Measurements from ENCODE around the gene DLK1. TPM values are rescaled to one million over a fixed set of nuclear protein-coding genes. Genes with fewer than 3 reads are reported as not detected.

Gene DLK1
- total RNA-seq (1 to 10 TPM in 3 of 5 donors, not detected in 2; 1.7 to 2.2 (median 2.2) TPM), total RNA-seq (0 to 0.12 (median 0) reads per million in 29 experiments)
- 0.85 TPM for total RNA-seq (2013)

GRCh38 chr14:100726550-100727085 is at the start of gene DLK1:
TSS of gene DLK1 (plus strand) at chr14:100726892. CDS start at chr14:100727069, 177 bp downstream.
- no peaks in the 10 kb centered on the region for H3K9me3 ChIP-seq
- H3K27ac Mint-ChIP-seq: no peak within 1 kb of the TSS
- WGBS (ENCODE audit: insufficient coverage): 5% methylated on average over 72 of the region's 77 CpGs

GRCh38 chr14:100677152-100677551 is 49.5 kb upstream of the DLK1 start:
- Histone ChIP-seq H3K27me3 (replicated peaks in 1 of 2; ENCODE audit: control insufficient read depth in 2 of 2, extremely low read depth in 1 of 2, insufficient read depth in 2 of 2, low read length in 1 of 2) (peaks cover 0 to 63% of the 10 kb centered on the region in 2 experiments), H3K9me3 (no peaks in the 10 kb centered on the region), H3K4me3 (ENCODE audit: control insufficient read depth in 1 of 2, extremely low read depth in 1 of 2, low read length in 1 of 2) (no peak overlapping the region), H3K27ac (ENCODE audit: low read length) (no peak overlapping the region), H3K4me1 (ENCODE audit: control insufficient read depth in 1 of 2, extremely low read depth in 1 of 2, insufficient read depth in 2 of 2, low read length in 2 of 2) (peaks cover 0 to 7% of the 10 kb centered on the region in 2 experiments), H3K36me3 (ENCODE audit: control insufficient read depth in 2 of 2, extremely low read depth in 1 of 2, insufficient read depth in 1 of 2, low read length in 1 of 2) (no peaks in the 10 kb centered on the region)
- no peaks in the 10 kb centered on the region for H3K9me3 Mint-ChIP-seq
- no peaks in the 10 kb centered on the region for H3K36me3 Mint-ChIP-seq
- H3K27ac Mint-ChIP-seq: no peak overlapping the region
- no peak for ATAC-seq (replicated peaks in 1 of 4)
- no peak for DNase-seq
- ChIA-PET CTCF (no interaction called here), POLR2A (no interaction called here)
- peaks cover 20 to 32% of the 10 kb centered on the region in 2 donors for H3K27me3 Mint-ChIP-seq
- peaks cover 0 to 8% (median 0%) of the 10 kb centered on the region in 3 donors for H3K4me1 Mint-ChIP-seq
- 88% methylated on average over 4 of the region's 10 CpGs for WGBS (ENCODE audit: insufficient coverage)
- no peak overlapping the region for H3K4me3 Mint-ChIP-seq

More at GRCh38 chr14:100726550-100727085, at the start of gene DLK1:
- H3K4me1 ChIP-seq (ENCODE audit: control insufficient read depth in 1 of 2, extremely low read depth in 1 of 2, insufficient read depth in 2 of 2, low read length in 2 of 2): no peaks in the 10 kb centered on the region
- H3K27me3 Mint-ChIP-seq: peaks cover 27 to 51% of the 10 kb centered on the region in 2 donors
- H3K4me1 Mint-ChIP-seq: peaks cover 0 to 5% (median 0%) of the 10 kb centered on the region in 3 donors
- no peak within 1 kb of the TSS for H3K4me3 Mint-ChIP-seq
- CTCF ChIA-PET: no interaction called here
- no peaks in the 10 kb centered on the region for H3K36me3 Mint-ChIP-seq
- DNase-seq (no peak), ATAC-seq (replicated peaks in 1 of 4) (no peak)
- peaks cover 0 to 70% of the 10 kb centered on the region in 2 experiments for H3K27me3 ChIP-seq (replicated peaks in 1 of 2; ENCODE audit: control insufficient read depth in 2 of 2, extremely low read depth in 1 of 2, insufficient read depth in 2 of 2, low read length in 1 of 2)
- no peak within 1 kb of the TSS for H3K4me3 ChIP-seq (ENCODE audit: control insufficient read depth in 1 of 2, extremely low read depth in 1 of 2, low read length in 1 of 2)
- H3K9me3 Mint-ChIP-seq: no peaks in the 10 kb centered on the region
- H3K36me3 ChIP-seq (ENCODE audit: control insufficient read depth in 2 of 2, extremely low read depth in 1 of 2, insufficient read depth in 1 of 2, low read length in 1 of 2): no peaks in the 10 kb centered on the region
- no peak within 1 kb of the TSS for H3K27ac ChIP-seq (ENCODE audit: low read length)
- POLR2A ChIA-PET: no interaction called here

GRCh38 chr14:100677554-100678468 is 48.9 kb upstream of the DLK1 start:
- H3K4me3 ChIP-seq (ENCODE audit: control insufficient read depth in 1 of 2, extremely low read depth in 1 of 2, low read length in 1 of 2): no peak overlapping the region
- H3K4me3 Mint-ChIP-seq: no peak overlapping the region
- H3K4me1 ChIP-seq (ENCODE audit: control insufficient read depth in 1 of 2, extremely low read depth in 1 of 2, insufficient read depth in 2 of 2, low read length in 2 of 2): peaks cover 0 to 7% of the 10 kb centered on the region in 2 experiments
- H3K27ac ChIP-seq (ENCODE audit: low read length): no peak overlapping the region
- no peaks in the 10 kb centered on the region for H3K9me3 ChIP-seq
- ChIA-PET CTCF (interaction anchor here in 1 of 2 donors (0.6 kb wide), 1 partner anchor 1058 kb away, joined by 4 read pairs; no protein-coding TSS in a partner anchor), POLR2A (no interaction called here)
- H3K27me3 Mint-ChIP-seq: peaks cover 15 to 27% of the 10 kb centered on the region in 2 donors
- no peaks in the 10 kb centered on the region for H3K9me3 Mint-ChIP-seq
- H3K4me1 Mint-ChIP-seq: peaks cover 0 to 8% (median 0%) of the 10 kb centered on the region in 3 donors
- 77% methylated on average over 20 of the region's 29 CpGs for WGBS (ENCODE audit: insufficient coverage)
- no peaks in the 10 kb centered on the region for H3K36me3 ChIP-seq (ENCODE audit: control insufficient read depth in 2 of 2, extremely low read depth in 1 of 2, insufficient read depth in 1 of 2, low read length in 1 of 2)
- no peak overlapping the region for H3K27ac Mint-ChIP-seq
- peaks cover 0 to 57% of the 10 kb centered on the region in 2 experiments for H3K27me3 ChIP-seq (replicated peaks in 1 of 2; ENCODE audit: control insufficient read depth in 2 of 2, extremely low read depth in 1 of 2, insufficient read depth in 2 of 2, low read length in 1 of 2)
- DNase-seq (peak in 1 of 35 experiments; percentile 10), ATAC-seq (replicated peaks in 1 of 4) (no peak)
- no peaks in the 10 kb centered on the region for H3K36me3 Mint-ChIP-seq

- H3K4me3 Mint-ChIP-seq: no peak overlapping the region
- 92% methylated on average over 3 of the region's 7 CpGs for WGBS (ENCODE audit: insufficient coverage)
- no peak overlapping the region for H3K4me3 ChIP-seq (ENCODE audit: control insufficient read depth in 1 of 2, extremely low read depth in 1 of 2, low read length in 1 of 2)
- H3K36me3 Mint-ChIP-seq: no peaks in the 10 kb centered on the region
- no peaks in the 10 kb centered on the region for H3K9me3 Mint-ChIP-seq
- ChIA-PET CTCF (no interaction called here), POLR2A (no interaction called here)
- H3K27me3 Mint-ChIP-seq: peaks cover 10 to 21% of the 10 kb centered on the region in 2 donors
- peaks cover 0 to under 1% of the 10 kb centered on the region in 2 experiments for H3K4me1 ChIP-seq (ENCODE audit: control insufficient read depth in 1 of 2, extremely low read depth in 1 of 2, insufficient read depth in 2 of 2, low read length in 2 of 2)
- no peak overlapping the region for H3K27ac Mint-ChIP-seq
- peaks cover 0 to 3% (median 0%) of the 10 kb centered on the region in 3 donors for H3K4me1 Mint-ChIP-seq
- peaks cover 0 to 50% of the 10 kb centered on the region in 2 experiments for H3K27me3 ChIP-seq (replicated peaks in 1 of 2; ENCODE audit: control insufficient read depth in 2 of 2, extremely low read depth in 1 of 2, insufficient read depth in 2 of 2, low read length in 1 of 2)
- H3K36me3 ChIP-seq (ENCODE audit: control insufficient read depth in 2 of 2, extremely low read depth in 1 of 2, insufficient read depth in 1 of 2, low read length in 1 of 2): no peaks in the 10 kb centered on the region
- H3K27ac ChIP-seq (ENCODE audit: low read length): no peak overlapping the region
- H3K9me3 ChIP-seq: no peaks in the 10 kb centered on the region
- DNase-seq: no peak
- no peak for ATAC-seq (replicated peaks in 1 of 4)
Observed at GRCh38 chr14:100678469-100678828, 48.2 kb upstream of the DLK1 start.

- Histone ChIP-seq H3K9me3 (no peaks in the 10 kb centered on the region), H3K27ac (ENCODE audit: low read length) (no peak overlapping the region), H3K4me3 (ENCODE audit: control insufficient read depth in 1 of 2, extremely low read depth in 1 of 2, low read length in 1 of 2) (no peak overlapping the region), H3K27me3 (replicated peaks in 1 of 2; ENCODE audit: control insufficient read depth in 2 of 2, extremely low read depth in 1 of 2, insufficient read depth in 2 of 2, low read length in 1 of 2) (peaks cover 0 to 46% of the 10 kb centered on the region in 2 experiments), H3K36me3 (ENCODE audit: control insufficient read depth in 2 of 2, extremely low read depth in 1 of 2, insufficient read depth in 1 of 2, low read length in 1 of 2) (no peaks in the 10 kb centered on the region), H3K4me1 (ENCODE audit: control insufficient read depth in 1 of 2, extremely low read depth in 1 of 2, insufficient read depth in 2 of 2, low read length in 2 of 2) (no peaks in the 10 kb centered on the region)
- Mint-ChIP-seq H3K27me3 (peaks cover 4 to 14% of the 10 kb centered on the region in 2 donors), H3K4me3 (no peak overlapping the region), H3K4me1 (no peaks in the 10 kb centered on the region), H3K9me3 (no peaks in the 10 kb centered on the region), H3K27ac (no peak overlapping the region), H3K36me3 (no peaks in the 10 kb centered on the region)
- CTCF ChIA-PET: no interaction called here
- DNase-seq: no peak
- WGBS (ENCODE audit: insufficient coverage): 94% methylated on average over 3 of the region's 6 CpGs
- POLR2A ChIA-PET: no interaction called here
- ATAC-seq (replicated peaks in 1 of 4): no peak
Observed at GRCh38 chr14:100679153-100679552, 47.5 kb upstream of the DLK1 start.

- ATAC-seq (replicated peaks in 1 of 4): no peak
- H3K4me1 Mint-ChIP-seq: no peaks in the 10 kb centered on the region
- H3K27me3 ChIP-seq (replicated peaks in 1 of 2; ENCODE audit: control insufficient read depth in 2 of 2, extremely low read depth in 1 of 2, insufficient read depth in 2 of 2, low read length in 1 of 2): peaks cover 0 to 39% of the 10 kb centered on the region in 2 experiments
- no peak overlapping the region for H3K27ac ChIP-seq (ENCODE audit: low read length)
- no peak overlapping the region for H3K4me3 ChIP-seq (ENCODE audit: control insufficient read depth in 1 of 2, extremely low read depth in 1 of 2, low read length in 1 of 2)
- H3K9me3 ChIP-seq: no peaks in the 10 kb centered on the region
- H3K27me3 Mint-ChIP-seq: peaks cover 0 to 7% of the 10 kb centered on the region in 2 donors
- DNase-seq: no peak
- no peaks in the 10 kb centered on the region for H3K36me3 ChIP-seq (ENCODE audit: control insufficient read depth in 2 of 2, extremely low read depth in 1 of 2, insufficient read depth in 1 of 2, low read length in 1 of 2)
- no peaks in the 10 kb centered on the region for H3K36me3 Mint-ChIP-seq
- 92% methylated on average over 14 of the region's 16 CpGs for WGBS (ENCODE audit: insufficient coverage)
- no peaks in the 10 kb centered on the region for H3K9me3 Mint-ChIP-seq
- no peak overlapping the region for H3K4me3 Mint-ChIP-seq
- ChIA-PET POLR2A (no interaction called here), CTCF (no interaction called here)
- H3K4me1 ChIP-seq (ENCODE audit: control insufficient read depth in 1 of 2, extremely low read depth in 1 of 2, insufficient read depth in 2 of 2, low read length in 2 of 2): no peaks in the 10 kb centered on the region
- no peak overlapping the region for H3K27ac Mint-ChIP-seq
Observed at GRCh38 chr14:100679707-100680438, 46.8 kb upstream of the DLK1 start.

All from T-cell (primary cell).